ENCODE measurements around the gene WNT11.

DNA sequence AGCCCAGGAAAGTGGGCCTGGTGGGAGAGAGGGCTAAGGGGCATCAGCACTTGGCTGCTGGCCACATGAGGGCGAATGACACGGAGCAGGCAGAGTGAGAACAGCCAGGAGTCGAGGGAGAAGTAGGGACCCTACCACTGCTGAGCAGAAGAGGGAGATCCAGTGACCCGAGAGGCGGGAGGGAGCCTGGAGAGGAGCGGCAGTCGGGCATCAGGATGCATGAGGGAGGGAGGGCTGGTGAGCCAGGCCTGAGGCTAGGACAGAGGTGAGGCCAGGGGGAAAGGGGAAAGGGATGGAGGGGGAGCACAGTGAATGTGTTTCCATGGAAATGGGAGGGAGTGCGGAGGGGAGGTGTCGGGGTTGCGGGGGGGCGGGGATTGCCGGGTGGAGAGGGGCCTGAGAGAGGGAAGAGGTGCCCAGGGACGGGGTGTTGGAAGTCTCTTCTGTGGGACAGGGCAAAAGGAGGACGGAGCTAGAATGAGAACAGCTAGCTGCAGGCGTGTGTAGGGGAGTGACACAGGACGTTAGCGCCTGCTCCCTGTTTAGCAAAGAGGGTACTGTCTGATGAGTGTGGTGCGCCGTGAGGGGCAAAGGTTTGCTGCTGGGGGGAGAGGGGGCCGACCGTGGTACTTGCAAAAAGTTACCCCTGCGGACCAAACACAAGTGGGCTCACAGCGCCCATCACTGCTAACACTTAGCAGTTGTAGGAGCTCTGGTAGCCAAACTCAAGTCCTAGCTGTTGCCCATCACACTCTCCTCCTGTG is 37.1 kb upstream of the WNT11 start:
- TF ChIP-seq CTCF (conservative IDR thresholded peaks at IDR 0.05; ENCODE audit: low read depth, low read length) (no peak), EZH2 (IDR thresholded peaks at IDR 0.05; ENCODE audit: low read length, unreplicated experiment) (no peak), EZH2phosphoT487 (IDR thresholded peaks at IDR 0.05; ENCODE audit: borderline replicate concordance, low read length) (no peak)
